OCI-LY1 (cell line): ENCODE results near the gene NRCAM.

Experiments
- H2AFZ ChIP-seq: fragments of 200-600 bp; sonication (generic), shearing (Covaris generic); 2 replicates; pipeline ENCODE4 v1.6.0; 2014; ENCODE audit warnings: antibody characterized with exemption, mild to moderate bottlenecking, low read length
- H3F3A ChIP-seq: fragments of 200-600 bp; sonication (generic), shearing (Covaris generic); 2 replicates; pipeline ENCODE4 v1.6.0; 2014; ENCODE audit warnings: mild to moderate bottlenecking, antibody characterized with exemption, low read length, moderate library complexity; ENCODE audit not compliant: insufficient read depth
- H3K27ac ChIP-seq: fragments of 200-600 bp; sonication (generic); 2 replicates; pipeline ENCODE4 v1.5.1; 2014; ENCODE audit warnings: low read length, mixed run types, mild to moderate bottlenecking, low read depth; ENCODE audit not compliant: poor library complexity, severe bottlenecking
- H3K27me3 ChIP-seq: fragments of 200-600 bp; sonication (generic); 2 replicates; pipeline ENCODE4 v1.6.0; 2014; ENCODE audit warnings: antibody characterized with exemption, mild to moderate bottlenecking, low read length, moderate library complexity; ENCODE audit not compliant: insufficient read depth
- H3K36me3 ChIP-seq: fragments of 200-600 bp; sonication (generic); 2 replicates; pipeline ENCODE4 v1.6.1; 2014; ENCODE audit warnings: mild to moderate bottlenecking, antibody characterized with exemption, low read length, moderate library complexity, mixed read lengths; ENCODE audit not compliant: insufficient read depth
- H3K4me1 ChIP-seq: fragments of 200-600 bp; sonication (generic); 2 replicates; pipeline ENCODE4 v1.5.1; 2014; ENCODE audit warnings: mild to moderate bottlenecking, low read length, moderate library complexity; ENCODE audit not compliant: insufficient read depth, severe bottlenecking
- H3K4me2 ChIP-seq: fragments of 200-600 bp; sonication (generic), shearing (Covaris generic); 2 replicates; pipeline ENCODE4 v1.6.1; 2014; ENCODE audit warnings: low read length
- H3K4me3 ChIP-seq: fragments of 200-600 bp; sonication (generic); 2 replicates; pipeline ENCODE4 v1.5.1; 2014; ENCODE audit warnings: low read length, low read depth, mild to moderate bottlenecking, mixed read lengths; ENCODE audit not compliant: poor library complexity, severe bottlenecking
- H3K79me2 ChIP-seq: fragments of 200-600 bp; shearing (Covaris generic); 2 replicates; pipeline ENCODE4 v1.6.1; 2016; ENCODE audit warnings: mixed run types, low read length, mixed read lengths; ENCODE audit not compliant: insufficient read depth
- H3K9ac ChIP-seq: fragments of 200-600 bp; sonication (generic), shearing (Covaris generic); 2 replicates; pipeline ENCODE4 v1.6.1; 2014; ENCODE audit warnings: mild to moderate bottlenecking, low read length, mixed read lengths
- H3K9me2 ChIP-seq: fragments of 200-600 bp; sonication (generic), shearing (Covaris generic); 2 replicates; pipeline ENCODE4 v1.6.1; 2014; ENCODE audit warnings: low read depth, mild to moderate bottlenecking, low read length, mixed read lengths
- H3K9me3 ChIP-seq: fragments of 200-600 bp; shearing (Covaris generic); 2 replicates; pipeline ENCODE4 v1.6.1; 2014; ENCODE audit warnings: low read length, mixed read lengths
- H4K20me1 ChIP-seq: fragments of 200-600 bp; sonication (generic), shearing (Covaris generic); 2 replicates; pipeline ENCODE4 v1.6.0; 2016; ENCODE audit warnings: mild to moderate bottlenecking, low read length; ENCODE audit not compliant: insufficient read depth
- CTCF ChIP-seq: fragments of 200-600 bp; sonication (generic), shearing (Covaris generic); IDR thresholded peaks from 2 replicates; pipeline ENCODE4 v1.5.1; 2017; ENCODE audit warnings: mild to moderate bottlenecking, antibody characterized with exemption, low read length, moderate library complexity, mixed read lengths
- EZH2 ChIP-seq: fragments of 200-600 bp; sonication (generic), shearing (Covaris generic); IDR thresholded peaks from 2 replicates; pipeline ENCODE4 v1.8.0; 2017; ENCODE audit warnings: borderline replicate concordance, mixed run types, mild to moderate bottlenecking, antibody characterized with exemption, low read length, moderate library complexity, mixed read lengths

Gene NRCAM

DNA sequence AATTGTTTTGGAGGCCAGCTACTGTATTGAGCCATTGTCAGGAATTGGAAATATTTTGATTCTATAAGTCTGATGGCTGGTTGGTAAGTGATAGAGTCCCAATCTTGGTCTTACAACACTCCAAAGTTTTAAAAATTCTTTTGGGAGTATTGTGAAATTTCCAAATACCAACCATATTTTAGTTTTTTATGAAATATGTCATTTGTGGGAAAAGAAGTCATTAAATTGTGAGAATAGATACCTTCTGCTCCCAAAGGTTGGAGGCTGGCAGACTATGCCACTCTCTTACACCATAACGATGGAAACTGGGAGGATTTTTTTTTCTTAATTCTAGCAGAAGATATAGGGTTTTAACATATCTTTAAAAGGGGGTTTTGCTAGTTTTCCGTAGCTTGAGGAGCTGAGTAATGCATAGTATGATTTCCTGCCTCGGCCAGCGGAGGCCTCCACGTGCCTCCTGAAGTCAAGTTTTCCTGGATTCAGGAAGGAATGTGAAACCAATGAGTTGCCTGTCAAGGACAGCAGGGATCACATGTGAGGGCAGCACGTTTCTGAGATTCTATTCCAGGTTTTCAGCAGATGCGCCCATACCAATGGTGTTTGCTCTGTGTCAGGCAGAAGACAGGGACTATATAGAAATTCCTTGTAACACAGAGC lies 233.9 kb downstream of the NRCAM start:
- no peaks in the 10 kb centered on the region for H4K20me1 ChIP-seq
- no peaks in the 10 kb centered on the region for H3K36me3 ChIP-seq
- no peak overlapping the region for H3K4me3 ChIP-seq
- no peaks in the 10 kb centered on the region for H3K9me2 ChIP-seq
- H3K9ac ChIP-seq = no peak overlapping the region
- no peaks in the 10 kb centered on the region for H3K4me1 ChIP-seq
- H3K27me3 ChIP-seq = peaks cover 3% of the 10 kb centered on the region; the same call in 1 of the 2 replicates
- H2AFZ ChIP-seq = no peak overlapping the region
- no peak overlapping the region for H3K27ac ChIP-seq
- TF ChIP-seq CTCF (no peak), EZH2 (no peak)
- H3K9me3 ChIP-seq = no peaks in the 10 kb centered on the region
- H3K79me2 ChIP-seq = no peaks in the 10 kb centered on the region
- no peaks in the 10 kb centered on the region for H3F3A ChIP-seq
- no peak overlapping the region for H3K4me2 ChIP-seq

- H3K79me2 ChIP-seq = no peaks in the 10 kb centered on the region
- H3K9me3 ChIP-seq = no peaks in the 10 kb centered on the region
- no peaks in the 10 kb centered on the region for H4K20me1 ChIP-seq
- no peaks in the 10 kb centered on the region for H3F3A ChIP-seq
- H3K27ac ChIP-seq = no peak overlapping the region
- no peaks in the 10 kb centered on the region for H3K36me3 ChIP-seq
- no peak overlapping the region for H3K4me3 ChIP-seq
- no peaks in the 10 kb centered on the region for H3K4me1 ChIP-seq
- H3K9me2 ChIP-seq = no peaks in the 10 kb centered on the region
- H3K27me3 ChIP-seq = no peaks in the 10 kb centered on the region
- H3K4me2 ChIP-seq = no peak overlapping the region
- H2AFZ ChIP-seq = no peak overlapping the region
- no peak overlapping the region for H3K9ac ChIP-seq
- TF ChIP-seq EZH2 (no peak), CTCF (no peak)
These were observed 244.6 kb downstream of the NRCAM start for GRCh38 chr7:108211382-108212201.

DNA sequence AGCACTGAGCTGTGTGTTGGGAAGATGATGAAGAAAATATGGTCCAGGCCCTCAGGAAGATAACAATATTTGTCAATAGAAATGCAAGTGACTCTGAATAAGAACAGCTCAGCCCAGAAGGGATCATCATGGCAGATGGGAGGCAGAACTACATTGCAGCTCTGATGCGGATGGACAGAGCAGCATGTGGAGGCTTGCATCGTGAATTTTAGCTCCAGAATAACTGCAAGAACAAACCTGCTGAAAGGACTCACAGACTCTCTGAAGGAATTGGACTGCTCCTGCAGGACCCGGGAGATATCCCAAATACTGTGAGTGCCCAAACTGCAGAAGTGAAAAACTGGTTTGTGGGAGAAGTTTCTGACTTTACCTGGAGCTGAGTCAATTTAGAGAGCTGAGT lies 245.4 kb downstream of the NRCAM start:
- Histone ChIP-seq H3K27me3 (no peaks in the 10 kb centered on the region), H3K9me3 (no peaks in the 10 kb centered on the region), H3K36me3 (no peaks in the 10 kb centered on the region), H3K4me2 (no peak overlapping the region), H2AFZ (no peak overlapping the region), H3K4me1 (no peaks in the 10 kb centered on the region), H3K27ac (no peak overlapping the region), H3K9me2 (no peaks in the 10 kb centered on the region), H3F3A (no peaks in the 10 kb centered on the region), H4K20me1 (no peaks in the 10 kb centered on the region), H3K4me3 (no peak overlapping the region), H3K9ac (no peak overlapping the region), H3K79me2 (no peaks in the 10 kb centered on the region)
- TF ChIP-seq CTCF (no peak), EZH2 (no peak)
